Subcutaneous adipose tissue (tissue), 4 donors: ENCODE data around the gene TMEFF2. TPM values are rescaled to one million over a fixed set of nuclear protein-coding genes. Genes with fewer than 3 reads are reported as not detected.

Experiments
- total RNA-seq, 4 donors: library from RNA; depleted of rRNA; stranded (reverse); fragments of >200 nt; gene quantifications; one replicate each; pipeline ENCODE4 v1.1.0, GENCODE V29; 2016
- TF ChIP-seq, protein P1 (sequence below): fragments of 450-650 bp; IDR thresholded peaks from one replicate; pipeline ENCODE4 v1.5.1; 2016; ENCODE audit warnings: low read depth, mild to moderate bottlenecking, control low read depth, antibody characterized with exemption, moderate library complexity

TMEFF2 gene
- total RNA-seq, 4 donors from 2014 or later, result 0.22 TPM; not detected in 3

DNA sequence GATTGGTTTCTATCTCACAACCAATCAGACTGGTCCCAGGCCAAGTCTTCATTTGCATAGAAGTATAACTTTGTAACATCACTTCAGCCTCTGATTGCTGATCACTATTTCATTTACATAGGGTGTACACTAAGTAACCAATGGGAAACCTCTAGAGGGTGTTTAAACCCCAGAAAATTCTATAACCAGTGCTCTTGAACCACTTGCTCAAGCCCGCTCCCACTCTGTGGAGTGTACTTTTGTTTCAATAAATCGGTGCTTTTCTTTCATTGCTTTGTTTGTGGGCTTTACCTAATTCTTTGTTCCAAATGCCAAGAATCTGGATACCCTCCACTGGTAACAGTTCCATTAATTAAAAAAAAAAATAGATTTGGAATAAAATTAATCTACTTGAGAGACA lies 77.0 kb downstream of the TMEFF2 start:
- TF ChIP-seq, protein P1, sequence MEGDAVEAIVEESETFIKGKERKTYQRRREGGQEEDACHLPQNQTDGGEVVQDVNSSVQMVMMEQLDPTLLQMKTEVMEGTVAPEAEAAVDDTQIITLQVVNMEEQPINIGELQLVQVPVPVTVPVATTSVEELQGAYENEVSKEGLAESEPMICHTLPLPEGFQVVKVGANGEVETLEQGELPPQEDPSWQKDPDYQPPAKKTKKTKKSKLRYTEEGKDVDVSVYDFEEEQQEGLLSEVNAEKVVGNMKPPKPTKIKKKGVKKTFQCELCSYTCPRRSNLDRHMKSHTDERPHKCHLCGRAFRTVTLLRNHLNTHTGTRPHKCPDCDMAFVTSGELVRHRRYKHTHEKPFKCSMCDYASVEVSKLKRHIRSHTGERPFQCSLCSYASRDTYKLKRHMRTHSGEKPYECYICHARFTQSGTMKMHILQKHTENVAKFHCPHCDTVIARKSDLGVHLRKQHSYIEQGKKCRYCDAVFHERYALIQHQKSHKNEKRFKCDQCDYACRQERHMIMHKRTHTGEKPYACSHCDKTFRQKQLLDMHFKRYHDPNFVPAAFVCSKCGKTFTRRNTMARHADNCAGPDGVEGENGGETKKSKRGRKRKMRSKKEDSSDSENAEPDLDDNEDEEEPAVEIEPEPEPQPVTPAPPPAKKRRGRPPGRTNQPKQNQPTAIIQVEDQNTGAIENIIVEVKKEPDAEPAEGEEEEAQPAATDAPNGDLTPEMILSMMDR, result no peak

DNA sequence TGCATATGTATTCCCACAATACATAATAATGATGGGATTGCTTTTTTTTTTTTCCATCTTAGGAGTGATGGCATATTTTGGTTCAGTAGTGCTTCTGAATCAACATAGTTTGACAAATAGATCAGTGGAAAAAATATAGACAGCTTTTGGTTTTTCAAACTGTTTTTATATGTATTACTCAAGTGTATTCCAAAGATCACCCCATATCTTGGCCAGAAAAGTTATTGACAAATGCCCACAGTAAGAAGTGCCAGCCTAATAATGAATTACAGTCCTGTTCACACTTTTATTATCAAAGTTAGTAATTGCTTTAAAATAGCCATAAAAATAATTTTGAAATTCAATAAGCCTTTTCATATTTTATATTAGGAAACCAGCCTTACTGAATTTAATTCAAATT lies 95.0 kb downstream of the TMEFF2 start:
- TF ChIP-seq, protein P1, result no peak

- TF ChIP-seq, protein P1, result no peak
Measured at GRCh38 chr2:192098814-192099491, 95.8 kb downstream of the TMEFF2 start.

- TF ChIP-seq, protein P1, result no peak
Measured at GRCh38 chr2:192091476-192091875, 103.3 kb downstream of the TMEFF2 start.

- TF ChIP-seq, protein P1, result no peak
Measured at GRCh38 chr2:192090911-192091310, 103.8 kb downstream of the TMEFF2 start.

DNA sequence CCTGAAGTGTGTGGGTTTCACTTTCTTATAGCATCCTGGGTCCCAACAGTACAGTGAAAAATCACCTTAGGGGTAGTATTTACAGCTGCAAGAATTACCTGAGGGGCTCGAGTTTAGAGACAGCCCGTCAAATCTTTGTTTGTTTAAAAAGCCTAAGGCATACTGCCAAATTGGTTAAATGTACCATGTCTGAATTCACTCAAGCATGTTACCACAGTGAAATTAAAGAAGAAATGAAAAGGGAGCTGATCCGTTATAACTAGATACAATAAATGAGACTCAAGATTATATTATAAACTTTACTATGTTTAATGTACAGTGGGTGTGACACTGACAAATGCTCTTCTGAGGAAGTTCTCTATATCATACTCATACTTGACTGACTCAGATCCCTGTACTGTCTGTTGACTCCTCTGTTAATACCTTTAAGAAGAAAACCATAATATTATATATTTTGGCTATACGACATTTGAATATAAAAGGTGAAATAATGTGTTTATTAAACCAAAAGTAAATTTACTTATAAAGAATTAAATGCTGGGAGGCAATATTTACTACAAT lies 107.3 kb downstream of the TMEFF2 start:
- TF ChIP-seq, protein P1, result no peak

DNA sequence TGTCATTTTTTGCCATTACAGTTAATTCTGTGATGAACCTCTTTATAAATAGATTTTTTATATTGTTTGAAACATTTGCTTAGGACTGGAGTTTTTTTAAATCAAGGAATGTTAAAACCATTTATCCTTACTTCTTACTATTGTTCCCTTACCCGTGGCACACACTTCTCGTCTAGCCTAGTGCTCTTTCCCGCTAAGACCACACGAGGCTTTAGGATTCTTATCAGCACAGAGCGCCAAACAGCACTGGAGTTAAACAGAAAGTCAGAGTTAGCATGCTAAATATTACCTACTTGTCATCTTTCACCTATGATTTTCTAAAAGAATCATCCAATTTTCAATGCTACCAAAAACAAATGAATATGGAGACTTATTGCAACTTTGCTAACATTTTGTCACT lies 112.6 kb downstream of the TMEFF2 start:
- TF ChIP-seq, protein P1, result no peak
